K562 (cell line): ENCODE results near the gene MACROH2A2. TPM values are rescaled to one million over a fixed set of nuclear protein-coding genes. Genes with fewer than 3 reads are reported as not detected.

Experiments used
- ATAC-seq: fragments of 200-7000 bp; cut with Tn5 transposase; 3 replicates; pipeline ENCODE4 v1.9.1; 2020; ENCODE audit warnings: moderate library complexity
- BruUV-seq: library from RNA; stranded (reverse); fragments of 400-500 nt; replicated peaks from 2 replicates; lab custom pipeline; 2021; lab: Mats Ljungman, UMichigan
- CTCF ChIA-PET: fragments of 300-600 bp; formaldehyde crosslinking; extraction: SDS; loops from one replicate; lab custom pipeline; 2021; ENCODE audit warnings: low intra/inter-chr PET ratio; lab: Yijun Ruan, JAX
- POLR2A ChIA-PET: fragments of 300-600, 350-650 bp; sonication (Branson Sonifier 250); formaldehyde crosslinking; extraction: SDS; loops from one replicate; lab custom pipeline; 2021; ENCODE audit warnings: antibody characterized with exemption, inconsistent platforms; lab: Yijun Ruan, JAX
- DNase-seq, 4 experiments: peaks; one replicate each; pipeline versions ENCODE4 v3.0.0 to v3.0.0-alpha.2; 2011 to 2018; ENCODE audit warnings: low spot score in 3 of 4, mixed read lengths in 3 of 4; ENCODE audit errors: extremely low read depth in 1 of 4
- FAIRE-seq: peaks from 2 replicates; lab custom pipeline; 2011; peaks lifted over from hg19 to GRCh38; lab: Jason Lieb, UNC
- H2AFZ ChIP-seq: 2 replicates; pipeline ENCODE4 v1.6.0; 2011; ENCODE audit warnings: low read depth, low read length, control low read depth, inconsistent platforms
- H3K27ac ChIP-seq: fragments of 200-600 bp; 3 replicates; pipeline ENCODE4 v1.8.0; 2011; ENCODE audit warnings: low read depth, mild to moderate bottlenecking, control low read depth, inconsistent platforms, low read length, moderate library complexity, mixed read lengths; ENCODE audit errors: extremely low read depth
- H3K27me3 ChIP-seq, 2 experiments: fragments of 300-600 bp in 1 of 2; 2 replicates in 1 of 2; 3 replicates in 1 of 2; pipeline versions ENCODE4 v1.6.0 to v1.8.0; 2011; ENCODE audit warnings: inconsistent platforms in 2 of 2, low read length in 2 of 2, mild to moderate bottlenecking in 1 of 2, mixed read lengths in 1 of 2, moderate library complexity in 1 of 2; ENCODE audit not compliant: control insufficient read depth in 2 of 2, insufficient read depth in 2 of 2
- H3K36me3 ChIP-seq: fragments of 300-600 bp; 3 replicates; pipeline ENCODE4 v1.8.0; 2011; ENCODE audit warnings: mild to moderate bottlenecking, low read length, inconsistent platforms; ENCODE audit not compliant: control insufficient read depth, insufficient read depth
- H3K4me1 ChIP-seq, 2 experiments: fragments of 200-600 bp in 1 of 2; replicated peaks in 1 of 2; 2 replicates in 1 of 2; 3 replicates in 1 of 2; pipeline versions ENCODE4 v1.5.1 to v1.8.0; 2011; ENCODE audit warnings: inconsistent platforms in 2 of 2, low read length in 2 of 2, mild to moderate bottlenecking in 1 of 2, mixed read lengths in 1 of 2, moderate library complexity in 1 of 2; ENCODE audit not compliant: control insufficient read depth in 2 of 2, insufficient read depth in 2 of 2
- H3K4me2 ChIP-seq: 2 replicates; pipeline ENCODE4 v1.6.1; 2011; ENCODE audit warnings: low read length, control low read depth, inconsistent platforms, mixed read lengths; ENCODE audit not compliant: insufficient read depth
- H3K4me3 ChIP-seq: fragments of 200-600 bp; sonication (generic), shearing (Covaris generic); 2 replicates; pipeline ENCODE4 v1.5.1; 2016; ENCODE audit warnings: control low read depth, inconsistent platforms
- H3K79me2 ChIP-seq: fragments of 200-600 bp; 3 replicates; pipeline ENCODE4 v1.8.0; 2011; ENCODE audit warnings: low read length, inconsistent platforms; ENCODE audit not compliant: control insufficient read depth, insufficient read depth
- H3K9ac ChIP-seq, 2 experiments: 2 replicates each; pipeline versions ENCODE4 v1.6.0 to v1.6.1; 2011; ENCODE audit warnings: low read depth in 2 of 2, low read length in 2 of 2, control low read depth in 1 of 2, inconsistent platforms in 1 of 2, mild to moderate bottlenecking in 1 of 2, mixed read lengths in 1 of 2; ENCODE audit not compliant: insufficient read depth in 1 of 2
- H3K9me1 ChIP-seq: one replicate; pipeline ENCODE4 v1.6.0; 2011; ENCODE audit warnings: inconsistent platforms, mild to moderate bottlenecking, low read length, moderate library complexity; ENCODE audit not compliant: control insufficient read depth, insufficient read depth
- H3K9me3 ChIP-seq: replicated peaks from 2 replicates; pipeline ENCODE4 v1.5.1; 2011; ENCODE audit warnings: low read depth, low read length, inconsistent platforms; ENCODE audit not compliant: control insufficient read depth, insufficient read depth
- H4K20me1 ChIP-seq: replicated peaks from 2 replicates; pipeline ENCODE4 v1.6.1; 2011; ENCODE audit warnings: low read length, inconsistent platforms, mixed read lengths; ENCODE audit not compliant: control insufficient read depth, insufficient read depth
- CBFA2T2 ChIP-seq: fragments of 450-650 bp; conservative IDR thresholded peaks from 2 replicates; pipeline ENCODE4 v1.6.1; 2017; ENCODE audit warnings: mild to moderate bottlenecking
- GTF2F1 ChIP-seq: IDR thresholded peaks from 2 replicates; pipeline ENCODE4 v1.6.1; 2011; ENCODE audit warnings: low read depth, low read length, improper control_type of control experiment
- HMG20B ChIP-seq: fragments of 250-450 bp; sonication (Bioruptor Pico); IDR thresholded peaks from 2 replicates; pipeline ENCODE4 v1.5.0; 2021; ENCODE audit warnings: mild to moderate bottlenecking
- MCM5 ChIP-seq: fragments of 450-650 bp; IDR thresholded peaks from 2 replicates; pipeline ENCODE4 v1.6.1; 2016; ENCODE audit warnings: low read depth
- MECOM ChIP-seq: fragments of 250-450 bp; sonication (Bioruptor Pico); IDR thresholded peaks from 2 replicates; pipeline ENCODE4 v1.8.0; 2022; ENCODE audit warnings: inconsistent platforms
- NELFE ChIP-seq: IDR thresholded peaks from 2 replicates; pipeline ENCODE4 v1.6.1; 2011; ENCODE audit warnings: mild to moderate bottlenecking; ENCODE audit not compliant: insufficient read depth, insufficient read length
- TBP ChIP-seq: optimal IDR thresholded peaks from 2 replicates; pipeline ENCODE3; 2011; ENCODE audit warnings: low read depth, low read length, improper control_type of control experiment
- THRAP3 ChIP-seq: fragments of 450-650 bp; IDR thresholded peaks from 2 replicates; pipeline ENCODE4 v1.6.1; 2016; ENCODE audit warnings: mild to moderate bottlenecking, inconsistent platforms, borderline replicate concordance
- U2AF1 ChIP-seq: fragments of 200-400 bp; formaldehyde crosslinking; optimal IDR thresholded peaks from 2 replicates; pipeline ENCODE3; 2017; ENCODE audit warnings: mild to moderate bottlenecking, low read depth, low read length, moderate library complexity
- ZBTB12 ChIP-seq: fragments of 250-450 bp; sonication (Bioruptor Pico); IDR thresholded peaks from 2 replicates; pipeline ENCODE4 v1.4.0; 2020
- ZNF699 ChIP-seq: fragments of 250-450 bp; sonication (Bioruptor Pico); IDR thresholded peaks from 2 replicates; pipeline ENCODE4 v1.8.0; 2021; ENCODE audit warnings: mild to moderate bottlenecking, moderate library complexity; ENCODE audit not compliant: insufficient replicate concordance
- ZNF75A ChIP-seq: fragments of 450-650 bp; formaldehyde crosslinking; IDR thresholded peaks from 2 replicates; pipeline ENCODE4 v1.4.0; 2020; ENCODE audit warnings: mild to moderate bottlenecking
- WGBS: fragments of 100-300 bp; shearing (Covaris generic); methylation state at CpG from one replicate; pipeline ENCODE4 v1.1.6; 2016; ENCODE audit warnings: low coverage, mixed read lengths; ENCODE audit not compliant: insufficient coverage; ENCODE audit errors: missing lambda C conversion rate; 5-methylcytosine and 5-hydroxymethylcytosine counted together
- in situ Hi-C: fragments of 300-500 bp; cut with MboI; formaldehyde crosslinking; loops from 4 replicates; pipeline ENCODE4 v1.15.0; 2018; ENCODE audit warnings: inconsistent platforms, mixed read lengths
- intact Hi-C: fragments of 100-400 bp; cut with micrococcal nuclease; formaldehyde crosslinking; loops from 2 replicates; pipeline ENCODE4 v1.14.2; 2022
- polyA plus RNA-seq, 8 experiments: library from polyadenylated mRNA; depleted of rRNA in 4 of 8; stranded (reverse) in 5 of 8; unstranded in 3 of 8; fragments of >200 nt; fragmentation: Nextera tagmentation in 2 of 8; fragmentation: Illumina TruSeq in 1 of 8; extraction: Ambion mirVana in 2 of 8; extraction: Trizol in 1 of 8; gene quantifications; 2 replicates each; pipeline versions ENCODE4 v1.2.1 to v1.2.3, GENCODE V29; 2011 to 2014; ENCODE audit warnings: inconsistent platforms in 1 of 8, missing spikeins in 1 of 8
- total RNA-seq, 7 experiments: library from RNA; depleted of rRNA in 6 of 7; stranded (reverse); fragments of >200 nt in 6 of 7; fragmentation: Illumina TruSeq in 2 of 7; extraction: Trizol in 2 of 7; gene quantifications; 2 replicates each; pipeline versions ENCODE4 v1.2.1 to v1.2.3, GENCODE V29; 2011 to 2021; ENCODE audit warnings: low replicate concordance in 1 of 7

Gene MACROH2A2
- total and polyA plus RNA-seq, 9 of the 15 experiments (the other 6 are each of a cell fraction or from before 2014, with no cell fraction given): 0.07 TPM; not detected in 8

- Histone ChIP-seq H3K4me1 (peaks cover 4 to 5% of the 10 kb centered on the region in 2 experiments; a peak in 4 of 5 replicates), H3K79me2 (no peaks in the 10 kb centered on the region), H4K20me1 (peaks cover 10% of the 10 kb centered on the region), H3K27ac (no peak overlapping the region), H2AFZ (no peak overlapping the region), H3K36me3 (peaks cover 31% of the 10 kb centered on the region; the same call in 2 of the 3 replicates), H3K9ac (no peak overlapping the region), H3K4me2 (no peak overlapping the region), H3K27me3 (no peaks in the 10 kb centered on the region; a peak in 1 of 5 replicates), H3K4me3 (no peak overlapping the region), H3K9me3 (no peaks in the 10 kb centered on the region), H3K9me1 (peaks cover 4% of the 10 kb centered on the region)
- DNase-seq (no peak), FAIRE-seq (no peak), ATAC-seq (no peak)
- TF ChIP-seq HMG20B (CRISPR knock-in tag) (no peak), THRAP3 (no peak), CBFA2T2 (no peak), ZNF699 (CRISPR knock-in tag) (no peak), GTF2F1 (no peak), U2AF1 (no peak)
- no TSS peak for BruUV-seq
- WGBS: 59% methylated on average over 3 of the region's 3 CpGs
- in situ Hi-C loops (no loop called here), intact Hi-C loops (no loop called here)
- CTCF ChIA-PET: no interaction called here
- POLR2A ChIA-PET: interaction anchor here (0.7 to 1.4 kb wide), 3 partner anchors 9 to 406 kb away, joined by 3 to 6 read pairs (median 3); no protein-coding TSS in a partner anchor
Observed at GRCh38 chr10:70118196-70118595, 65.5 kb downstream of the MACROH2A2 start.

GRCh38 chr10:70119197-70119596, 66.6 kb downstream of the MACROH2A2 start:
- Histone ChIP-seq H3K36me3 (peaks cover 23% of the 10 kb centered on the region; the same call in 2 of the 3 replicates), H4K20me1 (peaks cover 10% of the 10 kb centered on the region), H3K4me3 (no peak overlapping the region), H3K4me2 (no peak overlapping the region), H3K4me1 (peaks cover 4 to 8% of the 10 kb centered on the region in 2 experiments; a peak in 4 of 5 replicates), H2AFZ (no peak overlapping the region), H3K27ac (no peak overlapping the region), H3K9ac (no peak overlapping the region), H3K9me1 (peaks cover 4% of the 10 kb centered on the region), H3K27me3 (no peaks in the 10 kb centered on the region; a peak in 1 of 5 replicates), H3K79me2 (no peaks in the 10 kb centered on the region), H3K9me3 (no peaks in the 10 kb centered on the region)
- DNase-seq: no peak
- FAIRE-seq: no peak
- ChIA-PET POLR2A (interaction anchor here (0.6 to 1.4 kb wide), 5 partner anchors 8 to 371 kb away, joined by 3 to 6 read pairs (median 3); no protein-coding TSS in a partner anchor), CTCF (interaction anchor here (0.6 kb wide), 1 partner anchor 150 kb away, joined by 3 read pairs; no protein-coding TSS in a partner anchor)
- intact Hi-C loops: no loop called here
- TF ChIP-seq MCM5 (no peak), TBP (no peak), NELFE (no peak), ZNF75A (CRISPR knock-in tag) (no peak), ZBTB12 (CRISPR knock-in tag) (no peak), MECOM (CRISPR knock-in tag) (no peak)
- in situ Hi-C loops: no loop called here
- 47% methylated on average over 7 of the region's 7 CpGs for WGBS
- ATAC-seq: no peak
- BruUV-seq: no TSS peak
